ENCODE measurements around the gene UFL1. TPM values are rescaled to one million over a fixed set of nuclear protein-coding genes. Genes with fewer than 3 reads are reported as not detected.

UFL1 gene
- total and polyA plus RNA-seq, 2 donors (not counting 3 experiments of a cell fraction or from before 2014, with no cell fraction given), result 3.4 to 18.3 TPM

DNA sequence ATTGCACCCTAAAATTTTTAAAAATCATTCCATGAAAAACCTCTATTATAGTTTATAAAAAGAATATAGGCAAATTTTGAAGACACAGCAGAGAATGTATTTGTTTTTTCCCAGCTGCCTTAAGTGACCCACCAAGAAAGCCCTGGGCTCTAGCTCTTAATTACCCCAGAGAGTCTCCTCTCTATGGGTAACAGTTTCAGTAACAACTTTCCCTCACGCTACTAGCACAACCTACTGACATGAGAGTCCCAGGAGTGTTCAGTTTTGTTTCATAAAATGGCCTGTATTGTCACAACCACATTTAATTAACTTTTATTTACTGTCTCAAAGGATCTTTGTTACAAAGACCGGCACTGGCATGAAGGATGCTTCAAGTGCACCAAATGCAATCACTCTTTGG lies 82.8 kb downstream of the UFL1 start:
- ChIA-PET CTCF (no interaction called here), POLR2A (no interaction called here)
- no peak overlapping the region for H3K4me2 ChIP-seq (ENCODE audit: insufficient read depth, low read length)
- H4K20me1 ChIP-seq (replicated peaks; ENCODE audit: control insufficient read depth, extremely low read depth, insufficient read depth, low read length), result no peaks in the 10 kb centered on the region
- intact Hi-C loops (cut with micrococcal nuclease) (no loop called here), dilution Hi-C loops (cut with MboI; ENCODE audit: extremely low pct_ligation_motif_present, low sequenced_read_pairs) (no loop called here)
- no peaks in the 10 kb centered on the region for H3K4me1 ChIP-seq (ENCODE audit: control insufficient read depth, extremely low read depth, insufficient read depth, low read length)
- H3K36me3 ChIP-seq (ENCODE audit: control insufficient read depth in 2 of 2, extremely low read depth in 1 of 2, insufficient read depth in 2 of 2, low read length in 2 of 2), result no peaks in the 10 kb centered on the region
- no peak overlapping the region for H3K27ac ChIP-seq (ENCODE audit: insufficient read depth, low read depth, low read length)
- no peak overlapping the region for H2AFZ ChIP-seq (ENCODE audit: low read depth, low read length)
- H3K27me3 ChIP-seq (ENCODE audit: control insufficient read depth in 2 of 2, insufficient read depth in 2 of 2, low read length in 2 of 2), result no peaks in the 10 kb centered on the region
- no TSS peak for BruUV-seq (replicated peaks)
- no peaks in the 10 kb centered on the region for H3K79me2 ChIP-seq (ENCODE audit: control insufficient read depth, insufficient read depth, low read length)
- H3K4me3 ChIP-seq (replicated peaks in 1 of 3; ENCODE audit: insufficient read depth in 1 of 3, low read depth in 1 of 3, low read length in 3 of 3), result no peak overlapping the region
- no peak for DNase-seq (ENCODE audit: low read depth, low spot score)
- TF ChIP-seq GATA2 (IDR thresholded peaks at IDR 0.05; ENCODE audit: insufficient read depth, insufficient read length, low read depth, low read length) (no peak), FOS (IDR thresholded peaks at IDR 0.05; ENCODE audit: borderline replicate concordance, insufficient read depth, low read length) (no peak), POLR2A (IDR thresholded peaks at IDR 0.05; ENCODE audit: low read depth, low read length) (no peak)
- no peaks in the 10 kb centered on the region for H3K9me1 ChIP-seq (replicated peaks; ENCODE audit: control insufficient read depth, extremely low read depth, insufficient read depth, low read length)
- H3K9ac ChIP-seq (replicated peaks; ENCODE audit: extremely low read depth, insufficient read depth, low read length), result no peak overlapping the region
- no peaks in the 10 kb centered on the region for H3K9me3 ChIP-seq (replicated peaks; ENCODE audit: control insufficient read depth, insufficient read depth, low read length)
- no peak for FAIRE-seq

Other genes with a start within 250 kb of the UFL1 start
- gene FHL5, start 41.3 kb downstream of the UFL1 start, total RNA-seq, result not detected in 2 replicates
- not detected in 2 replicates for gene FHL5, start 41.3 kb downstream of the UFL1 start, polyA plus RNA-seq

All from endothelial cell of umbilical vein (primary cell).